GM06990 (cell line): ENCODE data around the gene CCDC136.

Experiments used
- DNase-seq: peaks from one replicate; pipeline ENCODE4 v3.0.0-alpha.2; 2011; ENCODE audit not compliant: insufficient read length; ENCODE audit errors: extremely low read depth
- H3K27me3 ChIP-seq: replicated peaks from 2 replicates; pipeline ENCODE4 v1.6.0; 2011; ENCODE audit warnings: low read length; ENCODE audit not compliant: control insufficient read depth, insufficient read depth
- H3K36me3 ChIP-seq: 2 replicates; pipeline ENCODE4 v1.5.1; 2011; ENCODE audit warnings: low read length; ENCODE audit not compliant: control insufficient read depth, insufficient read depth
- H3K4me3 ChIP-seq: replicated peaks from 2 replicates; pipeline ENCODE4 v1.5.1; 2011; ENCODE audit warnings: low read depth, mild to moderate bottlenecking, control low read depth, low read length
- TF ChIP-seq, protein P1 (sequence below): IDR thresholded peaks from 2 replicates; pipeline ENCODE4 v1.5.1; 2011; ENCODE audit warnings: low read length, control low read depth, mild to moderate bottlenecking, inconsistent platforms; ENCODE audit not compliant: insufficient read depth, poor library complexity, severe bottlenecking

CCDC136 gene

DNA sequence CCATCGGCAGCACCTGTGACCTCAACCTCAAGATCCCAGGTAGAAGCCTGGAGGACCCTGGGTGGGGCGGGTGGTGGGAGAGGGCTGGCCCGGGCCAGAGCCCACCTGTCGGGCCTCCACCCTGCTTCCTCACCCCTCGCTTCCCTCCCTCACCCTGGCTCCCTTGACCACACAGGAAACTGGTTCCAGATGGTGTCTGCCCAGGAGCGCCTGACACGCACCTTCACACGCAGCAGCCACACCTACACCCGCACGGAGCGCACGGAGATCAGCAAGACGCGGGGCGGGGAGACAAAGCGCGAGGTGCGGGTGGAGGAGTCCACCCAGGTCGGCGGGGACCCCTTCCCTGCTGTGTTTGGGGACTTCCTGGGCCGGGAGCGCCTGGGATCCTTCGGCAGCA lies 62.0 kb downstream of the CCDC136 start:
- TF ChIP-seq, protein P1, sequence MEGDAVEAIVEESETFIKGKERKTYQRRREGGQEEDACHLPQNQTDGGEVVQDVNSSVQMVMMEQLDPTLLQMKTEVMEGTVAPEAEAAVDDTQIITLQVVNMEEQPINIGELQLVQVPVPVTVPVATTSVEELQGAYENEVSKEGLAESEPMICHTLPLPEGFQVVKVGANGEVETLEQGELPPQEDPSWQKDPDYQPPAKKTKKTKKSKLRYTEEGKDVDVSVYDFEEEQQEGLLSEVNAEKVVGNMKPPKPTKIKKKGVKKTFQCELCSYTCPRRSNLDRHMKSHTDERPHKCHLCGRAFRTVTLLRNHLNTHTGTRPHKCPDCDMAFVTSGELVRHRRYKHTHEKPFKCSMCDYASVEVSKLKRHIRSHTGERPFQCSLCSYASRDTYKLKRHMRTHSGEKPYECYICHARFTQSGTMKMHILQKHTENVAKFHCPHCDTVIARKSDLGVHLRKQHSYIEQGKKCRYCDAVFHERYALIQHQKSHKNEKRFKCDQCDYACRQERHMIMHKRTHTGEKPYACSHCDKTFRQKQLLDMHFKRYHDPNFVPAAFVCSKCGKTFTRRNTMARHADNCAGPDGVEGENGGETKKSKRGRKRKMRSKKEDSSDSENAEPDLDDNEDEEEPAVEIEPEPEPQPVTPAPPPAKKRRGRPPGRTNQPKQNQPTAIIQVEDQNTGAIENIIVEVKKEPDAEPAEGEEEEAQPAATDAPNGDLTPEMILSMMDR, result no peak
- Histone ChIP-seq H3K4me3 (no peak overlapping the region), H3K27me3 (no peaks in the 10 kb centered on the region), H3K36me3 (no peaks in the 10 kb centered on the region)
- no peak for DNase-seq

GRCh38 chr7:128854396-128854795 lies 62.6 kb downstream of the CCDC136 start:
- DNase-seq, result no peak
- Histone ChIP-seq H3K27me3 (no peaks in the 10 kb centered on the region), H3K36me3 (no peaks in the 10 kb centered on the region), H3K4me3 (no peak overlapping the region)
- TF ChIP-seq, protein P1, result no peak

GRCh38 chr7:128855559-128855958 lies 63.8 kb downstream of the CCDC136 start:
- TF ChIP-seq, protein P1, result no peak
- no peak for DNase-seq
- Histone ChIP-seq H3K4me3 (no peak overlapping the region), H3K36me3 (no peaks in the 10 kb centered on the region), H3K27me3 (no peaks in the 10 kb centered on the region)

DNA sequence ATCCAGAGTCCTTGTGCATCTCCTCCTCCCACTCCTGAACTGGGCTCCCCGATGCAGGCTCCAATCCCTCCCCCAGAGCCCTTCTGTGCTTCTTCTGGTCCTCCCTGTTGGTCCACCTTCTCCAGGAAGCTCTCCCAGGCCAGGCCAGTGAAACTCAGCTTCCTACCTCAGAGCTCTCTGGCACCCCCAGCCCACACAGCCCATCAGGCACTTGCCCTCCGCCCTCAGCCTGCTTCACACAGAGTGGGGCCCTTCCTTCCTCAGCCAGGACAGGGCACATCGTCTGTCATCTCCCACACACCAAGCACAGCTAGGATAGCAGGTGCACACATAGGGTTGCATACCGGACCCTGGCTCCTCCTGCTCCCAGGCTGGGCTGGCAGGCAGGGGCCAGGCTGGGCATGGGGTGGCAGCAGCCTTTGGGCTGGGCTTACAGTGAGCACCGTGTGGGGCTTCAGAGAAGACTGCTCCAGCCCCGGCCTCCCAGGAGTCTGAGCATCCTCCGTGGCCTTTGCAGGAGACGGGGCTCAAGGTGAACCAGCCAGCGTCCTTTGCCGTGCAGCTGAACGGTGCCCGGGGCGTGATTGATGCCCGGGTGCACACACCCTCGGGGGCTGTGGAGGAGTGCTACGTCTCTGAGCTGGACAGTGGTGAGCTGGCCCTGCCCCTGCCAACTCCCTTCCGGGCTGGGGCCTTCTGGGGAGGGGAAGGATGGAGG lies 64.4 kb downstream of the CCDC136 start:
- Histone ChIP-seq H3K27me3 (no peaks in the 10 kb centered on the region), H3K36me3 (no peaks in the 10 kb centered on the region), H3K4me3 (no peak overlapping the region)
- no peak for DNase-seq
- TF ChIP-seq, protein P1, result no peak

GRCh38 chr7:128858380-128859231 lies 66.8 kb downstream of the CCDC136 start:
- H3K4me3 ChIP-seq, result no peak overlapping the region
- TF ChIP-seq, protein P1, result no peak
- H3K27me3 ChIP-seq, result no peaks in the 10 kb centered on the region
- no peak for DNase-seq
- H3K36me3 ChIP-seq, result no peaks in the 10 kb centered on the region
